GM18505 (cell line): Measurements from ENCODE around the gene LRRC57.
"Not testable (repeated sequence)": the region's sequence is repeated elsewhere in the genome, so short reads cannot be mapped to it uniquely, and the experiment has no call there.

Experiments
- ATAC-seq: cut with Tn5 transposase; IDR thresholded peaks from one replicate; pipeline ENCODE4 v1.9.1; 2021; ENCODE audit not compliant: unreplicated experiment
- POLR2A ChIP-seq: IDR thresholded peaks from 4 replicates; pipeline ENCODE4 v1.6.1; 2011; ENCODE audit warnings: borderline replicate concordance; ENCODE audit not compliant: insufficient read depth, insufficient read length; ENCODE audit errors: extremely low read depth

The LRRC57 gene

DNA sequence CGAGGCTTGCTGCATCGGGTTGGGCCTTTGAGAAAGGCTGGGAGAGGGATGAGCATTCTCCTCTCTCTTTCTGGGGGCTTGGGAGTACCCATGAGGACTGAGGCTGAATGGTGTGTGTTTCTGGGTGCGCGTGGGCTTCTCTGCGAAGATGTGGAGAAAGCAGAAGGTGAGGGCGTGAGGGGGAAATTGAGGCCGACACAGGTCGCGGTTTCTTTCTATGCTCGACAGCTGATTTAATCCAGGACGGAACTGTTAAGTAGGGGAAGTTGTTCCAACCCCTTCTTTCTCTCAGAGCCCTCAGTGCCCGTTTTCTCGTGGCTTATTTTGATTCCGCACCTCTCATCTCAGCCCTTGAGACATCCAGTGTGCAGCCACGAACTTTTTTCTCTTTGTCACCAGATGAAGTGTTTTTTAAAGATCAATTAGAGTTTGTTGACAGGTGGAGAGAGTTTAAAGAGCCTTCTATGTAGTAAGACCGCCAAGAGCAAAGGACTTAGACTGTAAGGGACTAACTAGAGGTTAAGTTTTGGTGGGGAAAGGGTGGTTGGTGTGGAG is 27.5 kb upstream of the LRRC57 start:
- no peak for TF ChIP-seq POLR2A
- no peak for ATAC-seq

DNA sequence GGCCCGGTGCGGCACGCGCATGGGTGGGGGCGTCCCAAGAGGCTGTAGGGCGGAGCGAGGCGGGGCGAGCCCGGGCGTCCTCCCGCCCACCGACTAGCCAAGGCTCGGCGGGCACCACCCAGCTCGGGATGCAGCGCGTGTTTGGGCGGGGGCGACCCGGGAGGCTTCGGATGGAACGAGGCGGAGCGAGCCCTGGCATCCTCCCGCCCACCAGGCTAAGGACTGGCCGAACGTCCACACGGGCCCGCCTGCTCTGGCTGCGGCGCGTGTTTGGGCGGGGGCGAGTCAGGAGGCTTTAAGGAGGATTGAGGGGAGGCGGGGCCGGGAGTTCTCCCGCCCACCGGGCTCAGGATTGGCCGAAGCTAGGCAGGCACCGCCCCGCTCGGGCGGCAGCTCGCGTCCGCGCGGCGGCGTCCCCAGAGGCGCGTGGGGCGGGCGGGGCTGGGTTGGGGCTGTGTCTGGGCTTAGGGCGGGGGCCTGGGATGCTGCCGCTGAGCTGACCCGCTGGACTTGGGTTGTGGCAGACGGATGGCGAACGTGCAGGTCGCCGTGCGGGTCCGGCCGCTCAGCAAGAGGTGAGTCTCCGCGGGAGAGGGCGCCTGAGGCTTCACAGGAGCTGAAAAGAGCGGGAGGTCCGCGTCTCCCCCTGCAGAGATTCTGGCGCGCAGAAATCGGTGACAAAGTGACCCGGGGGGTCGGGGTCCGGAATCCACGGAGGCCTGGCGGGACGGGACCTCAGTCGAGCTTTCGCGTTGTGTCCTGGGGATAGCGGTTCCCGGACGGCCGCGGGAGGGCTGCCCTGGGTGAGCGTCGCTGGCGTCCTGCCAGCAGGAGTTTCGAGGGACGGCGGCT is 26.8 kb upstream of the LRRC57 start, which contains the start of gene STARD9:
STARD9 (plus strand) TSS at position 419 of the 852 bp plus-strand sequence; CDS start at position 529, 110 bp downstream.
- peak; percentile 58 for TF ChIP-seq POLR2A
- peak; percentile 89 for ATAC-seq

DNA sequence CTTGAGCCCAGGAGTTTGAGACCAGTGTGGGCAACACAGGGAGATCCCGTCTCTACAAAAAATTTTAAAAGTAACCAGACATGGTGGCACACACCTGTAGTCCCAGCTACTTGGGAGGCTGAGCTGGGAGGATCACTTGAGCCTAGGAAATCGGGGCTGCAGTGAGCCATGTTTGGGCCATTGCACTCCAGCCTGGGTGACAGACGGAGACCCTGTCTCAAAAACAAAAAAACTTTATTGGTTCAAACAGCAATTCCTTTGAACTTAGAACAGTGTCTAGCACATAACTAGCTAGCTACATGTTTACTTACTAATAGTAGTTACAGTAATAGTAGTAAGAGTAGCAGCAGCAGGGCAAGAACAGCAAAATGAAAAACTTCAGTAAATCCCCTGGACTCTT is 10.1 kb upstream of the LRRC57 start:
- no peak for TF ChIP-seq POLR2A
- ATAC-seq: no peak

DNA sequence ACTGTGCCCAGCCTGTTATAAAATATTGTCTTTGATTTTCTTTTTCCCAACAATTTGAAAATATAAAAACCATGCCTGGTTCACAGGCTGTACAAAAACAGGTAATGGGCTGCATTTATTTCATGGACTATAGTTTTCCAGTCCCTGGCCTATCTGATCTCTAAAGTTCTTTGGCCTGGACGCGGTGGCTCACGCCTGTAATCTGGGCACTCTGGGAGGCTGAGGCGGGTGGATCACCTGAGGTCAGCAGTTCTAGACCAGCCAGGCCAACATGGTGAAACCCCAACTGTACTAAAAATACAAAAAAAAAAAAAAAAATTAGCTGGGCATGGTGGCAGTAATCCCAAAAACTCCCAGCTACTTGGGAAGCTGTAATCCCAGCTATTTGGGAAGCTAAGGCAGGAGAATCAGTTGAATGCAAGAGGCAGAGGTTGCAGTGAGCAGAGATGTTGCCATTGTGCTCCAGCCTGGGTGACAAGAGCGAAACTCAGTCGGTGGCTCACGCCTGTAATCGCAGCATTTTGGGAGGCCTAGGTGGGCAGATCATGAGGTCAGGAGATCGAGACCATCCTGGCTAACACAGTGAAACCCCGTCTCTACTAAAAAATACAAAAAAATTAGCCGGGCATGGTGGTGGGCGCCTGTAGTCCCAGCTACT is 8.1 kb upstream of the LRRC57 start:
- not testable (repeated sequence) for ATAC-seq

DNA sequence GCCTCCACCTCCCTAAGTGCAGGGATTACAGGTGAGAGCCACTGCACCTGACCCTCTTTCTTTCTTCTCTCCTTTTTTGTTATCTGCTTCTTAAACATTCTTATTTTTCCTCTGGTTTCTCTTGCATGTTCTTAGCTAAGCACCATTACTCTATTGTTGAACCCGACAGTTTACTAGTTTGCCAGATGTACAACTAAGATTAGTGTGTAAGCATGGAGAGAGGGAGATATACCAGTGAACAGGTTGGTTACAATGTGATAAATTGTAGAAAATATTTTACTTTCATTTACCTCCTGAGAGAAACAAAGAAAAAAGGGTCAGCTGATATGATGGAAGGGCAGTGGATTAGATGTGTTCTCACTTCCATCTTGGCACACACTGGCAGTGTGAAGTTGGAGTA is 5.0 kb upstream of the LRRC57 start:
- ATAC-seq: no peak

DNA sequence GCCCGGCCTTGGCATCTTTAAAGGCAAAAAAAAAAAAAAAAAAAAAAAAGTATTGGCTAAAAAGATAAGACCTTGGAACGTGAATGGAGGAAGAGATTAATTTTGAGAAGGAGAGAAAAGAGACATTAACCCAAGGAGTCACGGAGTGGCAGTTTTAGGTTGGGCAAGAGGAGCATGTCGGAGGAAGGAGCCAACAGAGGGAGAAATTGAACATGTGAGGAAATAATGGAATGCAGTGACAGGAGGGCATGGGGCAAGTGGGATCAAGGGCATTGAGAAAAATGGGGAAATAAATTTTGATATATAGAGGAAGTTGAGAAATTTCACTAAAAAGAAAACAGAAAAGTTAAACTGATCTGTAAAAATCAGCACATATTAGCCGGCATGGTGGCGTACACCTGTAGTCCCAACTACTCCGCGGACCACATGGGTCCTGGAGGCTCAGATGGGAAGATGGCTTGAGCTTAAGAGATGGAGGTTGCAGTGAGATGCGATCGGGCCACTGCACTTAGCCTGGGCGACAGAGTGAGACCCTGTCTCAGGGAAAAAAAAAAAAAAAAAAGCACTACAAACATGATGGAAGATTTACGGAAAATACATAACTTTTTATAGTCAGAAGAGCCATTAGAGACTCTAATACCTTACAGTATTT is 1.3 kb upstream of the LRRC57 start:
- no peak for TF ChIP-seq POLR2A
- ATAC-seq: no peak

More for the DNA sequence above, 5.0 kb upstream of the LRRC57 start:
- no peak for TF ChIP-seq POLR2A

DNA sequence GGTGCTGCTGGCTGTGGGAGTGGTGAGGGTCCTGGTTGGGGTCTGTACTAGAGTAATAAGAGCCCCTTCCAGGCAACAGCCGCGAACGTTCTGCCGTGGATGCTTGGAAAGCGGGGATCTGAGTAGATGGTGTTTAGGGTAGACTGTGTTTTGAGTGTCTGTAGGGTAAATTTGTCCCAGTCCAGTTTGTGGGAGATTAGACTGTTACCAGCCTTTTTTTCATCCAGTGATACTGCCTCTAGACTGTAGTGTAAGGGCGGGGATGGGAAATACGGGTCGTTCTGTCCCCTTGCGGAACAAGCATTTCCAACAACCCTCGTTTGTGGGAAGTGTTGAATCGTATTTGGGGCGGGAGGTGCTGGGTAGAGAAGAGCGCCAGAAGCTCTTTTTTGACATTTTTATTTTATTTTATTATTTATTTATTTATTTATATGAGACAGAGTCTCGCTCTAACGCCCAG is 469 bp upstream of the LRRC57 start:
- no peak for TF ChIP-seq POLR2A
- peak; percentile 27 for ATAC-seq

DNA sequence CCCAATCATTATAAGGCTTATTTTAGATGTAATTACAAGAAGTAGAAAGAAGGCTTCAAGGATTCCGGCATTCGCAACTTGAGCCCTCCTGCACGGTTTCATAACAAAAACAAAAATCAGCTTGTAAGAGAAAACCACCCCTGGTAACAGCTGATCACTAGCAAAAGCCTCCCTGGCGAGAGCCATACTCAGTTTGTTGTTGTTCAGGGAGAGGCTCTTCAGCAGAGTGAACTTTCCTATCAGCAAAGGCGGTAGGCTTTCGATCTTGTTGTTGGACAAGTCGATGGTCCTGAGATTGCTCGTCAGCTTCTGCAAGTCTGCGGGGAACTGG is 710 bp downstream of the LRRC57 start:
- no peak for ATAC-seq
- TF ChIP-seq POLR2A: no peak

DNA sequence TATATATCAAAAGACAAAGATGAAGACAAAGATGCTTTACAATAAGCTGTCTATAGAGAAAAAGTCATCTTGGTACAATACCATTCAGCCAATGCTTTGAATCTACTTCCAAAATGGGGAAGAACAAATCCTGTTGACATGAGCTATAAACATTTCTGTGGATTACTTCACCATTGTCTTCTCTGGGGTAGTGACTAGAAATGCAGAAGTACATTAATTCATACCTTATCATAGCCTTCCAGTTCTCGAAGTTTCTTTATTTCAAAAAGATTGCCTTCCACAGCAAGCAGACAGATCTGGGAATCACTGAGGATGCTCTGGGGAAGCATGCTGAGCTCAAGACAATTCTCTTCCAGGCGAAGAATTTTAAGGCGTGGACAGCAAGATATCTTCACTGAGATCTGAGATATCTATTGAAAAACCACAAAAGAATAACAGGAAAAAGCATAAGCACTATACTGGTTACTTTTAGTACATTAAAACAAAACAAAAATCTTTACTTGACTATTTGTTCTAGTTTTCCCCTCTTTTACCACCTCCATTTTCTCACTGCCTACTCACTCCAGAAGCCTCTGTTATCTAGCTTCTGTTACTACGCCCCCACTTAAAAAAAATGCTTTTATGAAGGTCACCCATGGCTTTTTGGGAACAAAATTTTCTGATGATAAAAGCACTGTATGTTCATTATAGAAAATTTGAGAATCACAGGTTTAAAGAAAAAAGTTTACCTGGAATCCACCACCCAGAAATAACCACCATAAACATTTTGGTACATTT is 3.6 kb downstream of the LRRC57 start:
- no peak for ATAC-seq
- no peak for TF ChIP-seq POLR2A

DNA sequence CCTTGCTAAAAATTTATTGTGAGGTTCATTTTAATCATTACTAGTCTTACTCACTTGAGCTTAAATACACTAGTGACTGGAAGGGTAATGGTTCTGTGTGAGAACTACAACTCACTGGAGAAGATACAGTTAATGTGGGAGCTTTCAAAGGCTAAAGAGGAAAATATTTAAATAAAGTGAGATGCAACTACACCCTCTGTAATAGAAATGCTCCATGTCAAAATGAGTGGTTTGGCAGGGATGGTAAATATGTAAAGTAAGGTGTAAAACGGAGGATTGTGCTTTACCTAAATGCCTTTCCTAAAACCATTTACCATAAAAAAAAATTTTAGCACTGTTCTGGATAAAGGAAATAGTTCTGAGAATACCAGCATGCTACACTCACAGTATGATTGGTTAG is 15.3 kb downstream of the LRRC57 start:
- TF ChIP-seq POLR2A: no peak
- no peak for ATAC-seq

DNA sequence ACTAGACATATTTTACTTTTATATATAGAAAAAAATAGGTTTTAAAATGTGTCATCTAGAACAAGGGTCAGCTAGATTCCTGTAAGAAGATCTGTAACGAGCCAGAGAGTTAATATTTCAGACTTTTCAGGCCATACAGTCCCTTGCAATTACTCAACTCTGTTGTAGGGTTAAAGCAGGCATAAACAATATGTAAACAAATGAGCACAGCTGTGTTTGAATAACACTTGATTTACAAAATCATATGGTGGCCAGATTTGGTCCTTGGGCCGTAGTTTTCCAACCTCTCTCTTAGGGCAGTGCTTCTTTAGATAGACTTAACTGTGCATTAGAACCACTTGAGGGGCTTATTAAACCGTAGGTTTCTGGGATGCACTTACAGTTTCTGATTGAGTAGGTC is 19.6 kb downstream of the LRRC57 start:
- TF ChIP-seq POLR2A: no peak
- no peak for ATAC-seq

DNA sequence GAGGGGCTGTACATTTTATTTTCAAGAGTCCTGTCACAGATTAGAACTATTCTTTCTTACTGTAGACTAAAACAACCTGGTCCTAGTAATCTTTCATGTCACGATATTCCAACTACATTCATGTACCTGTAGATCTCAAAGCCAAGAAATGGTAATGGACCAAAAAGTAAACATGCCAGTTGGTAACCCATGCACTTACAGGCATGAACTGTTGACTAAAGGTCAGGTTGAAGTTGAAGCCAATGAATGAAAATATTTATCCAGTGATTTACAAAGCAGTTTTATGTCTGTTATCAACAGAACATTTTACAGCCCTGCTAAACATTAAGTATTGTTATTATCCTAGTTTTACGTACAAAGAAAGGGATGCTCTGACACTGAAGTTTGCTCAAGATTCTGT is 25.3 kb downstream of the LRRC57 start:
- TF ChIP-seq POLR2A: no peak
- no peak for ATAC-seq

DNA sequence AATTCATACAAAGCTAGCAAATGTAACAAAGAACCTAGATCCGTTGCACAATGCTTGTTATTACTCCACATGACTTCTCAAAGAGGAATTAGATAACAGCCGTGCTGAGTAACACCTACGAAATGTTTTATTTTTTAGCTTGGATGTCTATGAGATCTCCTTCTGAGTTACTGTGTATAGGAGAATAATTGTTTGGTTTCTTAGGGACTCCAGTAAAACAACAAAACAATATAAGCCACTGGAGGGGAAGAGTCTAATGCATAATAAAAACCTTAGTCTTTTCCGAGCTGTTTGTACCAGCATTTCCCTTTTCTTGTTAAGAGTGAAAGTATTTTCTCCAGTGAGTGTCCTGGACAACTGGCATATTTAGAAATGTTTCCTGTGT is 37.6 kb downstream of the LRRC57 start:
- no peak for ATAC-seq
- no peak for TF ChIP-seq POLR2A
